Right lobe of liver (tissue), 6 donors: ENCODE measurements around the gene ENTHD1. TPM values are rescaled to one million over a fixed set of nuclear protein-coding genes. Genes with fewer than 3 reads are reported as not detected.
"Not testable (repeated sequence)": the region's sequence is repeated elsewhere in the genome, so short reads cannot be mapped to it uniquely, and the experiment has no call there.

Source experiments
- ATAC-seq, 4 donors: fragments of 200-7000 bp; cut with Tn5 transposase; one replicate each; pipeline ENCODE4 v1.9.1; 2020; ENCODE audit warnings: mild to moderate bottlenecking in 4 of 4, moderate library complexity in 4 of 4
- DNase-seq, 3 donors: peaks; one replicate each; pipeline ENCODE4 v3.0.0-alpha.2; 2020
- H3K27ac ChIP-seq, 3 donors: fragments of 200-600 bp; one replicate each; pipeline ENCODE4 v1.8.0; 2022
- H3K27me3 ChIP-seq, 2 donors: fragments of 200-600 bp; one replicate each; pipeline ENCODE4 v1.8.0; 2022
- H3K36me3 ChIP-seq, 4 donors: fragments of 200-600 bp; sonication (generic) in 1 of 4; one replicate each; pipeline versions ENCODE4 v1.5.1 to v1.8.0; 2017 to 2022; ENCODE audit warnings: control low read depth in 1 of 4
- H3K4me1 ChIP-seq, 4 donors: fragments of 200-600 bp; sonication (generic) in 1 of 4; one replicate each; pipeline versions ENCODE4 v1.5.1 to v1.8.0; 2017 to 2022; ENCODE audit warnings: control low read depth in 1 of 4
- H3K4me3 ChIP-seq, 3 donors: fragments of 200-600 bp; one replicate each; pipeline ENCODE4 v1.8.0; 2022
- H3K9me3 ChIP-seq, 4 donors: fragments of 200-600 bp; sonication (generic) in 1 of 4; one replicate each; pipeline versions ENCODE4 v1.5.1 to v1.8.0; 2017 to 2022; ENCODE audit warnings: control low read depth in 1 of 4
- CTCF ChIP-seq, 4 donors: fragments of 200-600 bp in 3 of 4; fragments of 450-650 bp in 1 of 4; IDR thresholded peaks; one replicate each; pipeline versions ENCODE4 v1.5.1 to v1.8.0; 2016 to 2022; ENCODE audit warnings: antibody characterized with exemption in 4 of 4, mild to moderate bottlenecking in 2 of 4
- POLR2A ChIP-seq: fragments of 450-650 bp; IDR thresholded peaks from one replicate; pipeline ENCODE4 v1.6.1; 2017; ENCODE audit warnings: antibody characterized with exemption, mild to moderate bottlenecking
- WGBS: methylation state at CpG from one replicate; pipeline ENCODE4 v1.1.6; 2018; ENCODE audit warnings: low coverage, low lambda C conversion rate; ENCODE audit not compliant: insufficient coverage; ENCODE audit errors: missing lambda C conversion rate; 5-methylcytosine and 5-hydroxymethylcytosine counted together
- intact Hi-C, 2 donors: fragments of 100-400 bp; cut with DNase I; formaldehyde crosslinking; loops; one replicate each; pipeline versions ENCODE4 v1.11.2 to v1.14.1; 2022
- total RNA-seq, 6 experiments: library from RNA; depleted of rRNA in 2 of 6; stranded (reverse); fragments of >200 nt in 2 of 6; fragmentation: NEBNext Ultra II Directional in 3 of 6; extraction: Animal tissue kit (Norgen Biotek cat#: 25700) in 3 of 6; gene quantifications; one replicate each; pipeline versions ENCODE4 v1.1.0 to v1.2.4, GENCODE V29; 2016 to 2023
- donor health status: DM: no; HTN: yes; CAD: no.
- donor health status: DM: no; HTN: no; CAD: no.
- donor health status: DM: no; HTN: no; CAD: no.
- donor health status: DM: no; HTN: yes; CAD: no.
- donor health status: DM: no; HTN: yes; CAD: no.

The ENTHD1 gene
- total RNA-seq, 6 experiments from 2014 or later, result not detected

GRCh38 chr22:39873965-39874364 lies 19.6 kb downstream of the ENTHD1 start:
- ATAC-seq (no peak), DNase-seq (no peak)
- H3K27me3 ChIP-seq, result no peaks in the 10 kb centered on the region
- no peaks in the 10 kb centered on the region for H3K9me3 ChIP-seq
- no peaks in the 10 kb centered on the region for H3K4me1 ChIP-seq
- H3K4me3 ChIP-seq, result no peak overlapping the region
- no peak for TF ChIP-seq POLR2A
- no peak for TF ChIP-seq CTCF (IDR thresholded peaks at IDR 0.05)
- H3K27ac ChIP-seq, result no peak overlapping the region
- intact Hi-C loops, result no loop called here
- H3K36me3 ChIP-seq, result no peaks in the 10 kb centered on the region
- 39% methylated on average over 1 of the region's 1 CpG for WGBS

GRCh38 chr22:39872548-39872947 lies 21.0 kb downstream of the ENTHD1 start:
- 53% methylated on average over 1 of the region's 1 CpG for WGBS
- TF ChIP-seq CTCF (IDR thresholded peaks at IDR 0.05) (no peak), POLR2A (no peak)
- Histone ChIP-seq H3K27me3 (no peaks in the 10 kb centered on the region), H3K36me3 (no peaks in the 10 kb centered on the region), H3K27ac (no peak overlapping the region), H3K9me3 (no peaks in the 10 kb centered on the region), H3K4me1 (no peaks in the 10 kb centered on the region), H3K4me3 (no peak overlapping the region)
- DNase-seq (no peak), ATAC-seq (no peak)
- intact Hi-C loops, result no loop called here

GRCh38 chr22:39871008-39871798 lies 22.4 kb downstream of the ENTHD1 start:
- ATAC-seq (no peak), DNase-seq (no peak)
- no peak overlapping the region for H3K27ac ChIP-seq
- H3K27me3 ChIP-seq, result no peaks in the 10 kb centered on the region
- 60% methylated on average over 5 of the region's 5 CpGs for WGBS
- no peaks in the 10 kb centered on the region for H3K9me3 ChIP-seq
- TF ChIP-seq CTCF (IDR thresholded peaks at IDR 0.05) (no peak), POLR2A (no peak)
- H3K36me3 ChIP-seq, result no peaks in the 10 kb centered on the region
- intact Hi-C loops, result no loop called here
- no peaks in the 10 kb centered on the region for H3K4me1 ChIP-seq
- no peak overlapping the region for H3K4me3 ChIP-seq

GRCh38 chr22:39869797-39870196 lies 23.8 kb downstream of the ENTHD1 start:
- H3K9me3 ChIP-seq, DNase-seq, H3K4me1 ChIP-seq, H3K36me3 ChIP-seq, intact Hi-C loops, H3K27me3 ChIP-seq, H3K4me3 ChIP-seq, ATAC-seq, H3K27ac ChIP-seq: not testable (repeated sequence)
- WGBS, result 82% methylated on average over 2 of the region's 2 CpGs

GRCh38 chr22:39868741-39869140 lies 24.8 kb downstream of the ENTHD1 start:
- TF ChIP-seq POLR2A (no peak), CTCF (IDR thresholded peaks at IDR 0.05) (no peak)
- no peaks in the 10 kb centered on the region for H3K4me1 ChIP-seq
- H3K36me3 ChIP-seq, result no peaks in the 10 kb centered on the region
- no peaks in the 10 kb centered on the region for H3K27me3 ChIP-seq
- DNase-seq (no peak), ATAC-seq (no peak)
- no peak overlapping the region for H3K4me3 ChIP-seq
- no peak overlapping the region for H3K27ac ChIP-seq
- intact Hi-C loops, result no loop called here
- WGBS, result 17% methylated on average over 1 of the region's 1 CpG
- no peaks in the 10 kb centered on the region for H3K9me3 ChIP-seq
